ENCODE data around the gene EDC4.
"Not testable (repeated sequence)": the region's sequence is repeated elsewhere in the genome, so short reads cannot be mapped to it uniquely, and the experiment has no call there.

Gene EDC4

GRCh38 chr16:67909056-67909742 lies 36.3 kb downstream of the EDC4 start:
- no peak for DNase-seq

DNA sequence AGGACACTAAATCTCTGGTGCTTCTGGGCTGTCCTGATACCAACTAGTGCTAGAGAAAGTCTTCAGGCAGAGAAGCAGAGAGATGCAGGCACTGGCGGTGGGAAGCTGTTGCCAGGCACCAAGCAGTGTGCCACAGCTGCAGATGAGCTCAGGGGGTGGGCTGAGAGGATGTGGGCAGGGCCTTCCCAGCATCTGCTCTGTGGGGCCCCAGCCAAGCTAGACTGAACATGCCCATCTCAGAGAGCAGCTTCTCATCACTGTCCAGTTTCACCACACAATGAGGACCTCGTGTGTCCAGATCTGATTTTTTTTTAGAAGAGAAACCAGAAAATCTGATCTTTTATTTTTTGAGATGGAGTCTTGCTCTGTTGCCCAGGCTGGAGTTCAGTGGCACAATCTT lies 37.3 kb downstream of the EDC4 start:
- no peak for DNase-seq

GRCh38 chr16:67914758-67915495 lies 42.1 kb downstream of the EDC4 start:
- DNase-seq, result no peak

GRCh38 chr16:67915496-67915769 lies 42.6 kb downstream of the EDC4 start:
- not testable (repeated sequence) for DNase-seq

GRCh38 chr16:67915831-67916723 lies 43.2 kb downstream of the EDC4 start:
- no peak for DNase-seq

DNA sequence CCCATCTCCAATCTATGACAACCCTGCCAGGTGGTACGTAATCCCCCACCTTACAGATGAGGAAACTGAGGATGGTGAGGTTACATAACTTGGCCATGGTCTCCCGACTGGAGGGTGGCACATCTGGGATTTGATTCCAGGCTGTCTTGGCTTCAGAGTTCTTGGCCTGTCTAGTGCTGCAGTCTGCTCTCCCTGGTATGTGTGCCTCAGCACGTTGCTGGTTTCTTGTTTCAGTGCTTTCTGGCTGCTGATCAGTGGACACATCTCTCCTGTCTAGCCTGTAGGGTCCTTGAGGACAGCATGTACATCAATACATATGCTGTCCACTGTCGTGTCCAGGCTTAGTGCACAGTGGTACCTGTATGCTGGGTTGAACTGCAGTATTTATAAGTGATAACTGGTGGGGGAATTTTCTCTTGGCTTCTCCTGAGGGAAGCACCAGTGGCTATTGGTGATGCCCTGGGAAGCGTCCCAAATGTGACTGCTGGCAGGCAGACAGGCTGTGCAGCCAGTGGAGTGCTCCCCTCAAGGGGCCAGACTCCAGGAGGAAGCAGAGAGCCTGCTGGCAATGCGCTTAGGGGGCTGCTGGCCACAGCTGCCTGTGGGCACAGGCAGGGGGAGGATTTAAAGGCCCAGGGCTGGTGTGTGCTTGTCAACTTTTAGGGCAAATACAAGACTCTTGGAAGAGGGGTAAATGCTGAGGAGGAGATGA lies 44.4 kb downstream of the EDC4 start:
- DNase-seq, result no peak

DNA sequence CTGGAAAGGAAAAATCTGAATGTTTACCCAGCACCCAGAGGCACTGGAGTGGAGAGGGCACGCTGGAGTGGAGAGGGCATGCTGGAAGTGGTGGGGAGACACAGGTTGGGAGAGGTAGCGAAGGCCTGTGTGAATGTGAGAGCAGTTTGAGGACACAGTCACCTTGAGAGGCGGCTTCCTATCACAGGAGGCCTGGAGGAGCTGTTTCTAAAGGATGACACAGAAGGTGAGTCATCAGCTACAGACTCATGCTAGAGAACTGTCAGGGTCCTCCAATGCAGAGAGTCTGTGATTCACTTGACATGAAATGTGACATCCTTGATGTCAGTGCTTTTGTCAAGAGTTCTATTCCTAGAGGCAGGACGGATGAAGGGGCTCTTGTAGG lies 45.0 kb downstream of the EDC4 start:
- no peak for DNase-seq

DNA sequence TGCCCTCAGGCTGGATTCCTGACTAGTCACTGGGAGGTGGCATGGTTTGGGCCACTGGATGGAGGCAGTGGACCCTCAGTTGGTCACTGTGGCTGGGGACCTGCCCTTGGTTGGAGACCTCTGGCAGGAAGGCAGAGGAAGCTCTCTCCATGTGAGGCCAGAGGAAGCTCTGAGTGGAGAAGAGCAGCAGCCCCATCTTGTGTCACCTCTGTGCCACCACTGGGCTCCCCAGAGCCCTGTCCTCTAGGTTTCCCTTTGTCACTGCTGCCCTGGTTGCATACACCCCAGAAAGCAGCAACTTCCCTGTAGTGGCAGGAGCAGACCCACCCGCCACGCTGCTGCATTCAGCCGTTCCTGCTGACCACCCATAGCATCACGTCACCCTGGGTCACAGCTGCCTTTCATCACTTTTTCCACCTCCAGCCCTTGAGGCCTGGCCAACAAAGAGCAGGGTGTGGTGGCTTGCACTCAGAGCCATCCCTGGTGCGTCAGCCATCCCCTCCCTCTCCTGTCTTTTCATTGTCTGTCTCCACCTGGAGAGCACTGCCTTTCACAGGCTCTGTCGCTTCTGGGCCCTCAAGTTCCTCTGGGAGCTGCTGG lies 46.9 kb downstream of the EDC4 start:
- DNase-seq, result no peak

- DNase-seq, result no peak
These were observed 49.4 kb downstream of the EDC4 start for GRCh38 chr16:67922221-67922620.

GRCh38 chr16:67922740-67923139 lies 49.9 kb downstream of the EDC4 start:
- DNase-seq, result no peak

GRCh38 chr16:67923414-67924116 lies 50.7 kb downstream of the EDC4 start:
- DNase-seq, result no peak

GRCh38 chr16:67924140-67924906 lies 51.5 kb downstream of the EDC4 start:
- no peak for DNase-seq

DNA sequence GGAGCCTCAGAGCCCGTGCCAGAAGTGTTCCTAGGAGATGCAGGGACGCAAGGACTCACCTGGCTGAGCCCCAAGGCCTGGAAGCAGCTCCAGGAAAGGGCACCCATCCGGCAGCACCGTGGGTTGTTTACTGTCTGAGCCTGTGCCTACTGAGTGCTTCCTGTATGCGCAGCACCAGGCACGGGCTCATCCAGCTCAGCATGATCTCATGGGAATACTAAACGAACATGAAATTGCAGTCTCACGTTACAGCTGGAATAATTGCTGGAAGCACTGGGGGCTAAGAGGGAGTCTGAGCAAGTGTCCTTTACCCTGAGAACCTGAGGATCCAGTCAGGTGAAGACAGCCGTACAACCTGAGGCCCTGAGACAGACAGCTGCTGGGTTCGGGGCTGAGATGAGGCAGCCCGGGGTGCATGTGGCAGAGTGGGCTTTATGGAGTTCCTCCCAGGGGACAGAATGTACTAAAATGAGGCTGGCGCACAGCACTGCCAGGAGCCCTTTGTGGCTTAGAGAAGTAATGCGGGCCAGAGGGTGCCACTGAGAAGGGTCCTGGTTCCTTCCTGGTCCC lies 53.4 kb downstream of the EDC4 start:
- DNase-seq, result no peak

- no peak for DNase-seq
These were observed 54.5 kb downstream of the EDC4 start for GRCh38 chr16:67927131-67927941.

DNA sequence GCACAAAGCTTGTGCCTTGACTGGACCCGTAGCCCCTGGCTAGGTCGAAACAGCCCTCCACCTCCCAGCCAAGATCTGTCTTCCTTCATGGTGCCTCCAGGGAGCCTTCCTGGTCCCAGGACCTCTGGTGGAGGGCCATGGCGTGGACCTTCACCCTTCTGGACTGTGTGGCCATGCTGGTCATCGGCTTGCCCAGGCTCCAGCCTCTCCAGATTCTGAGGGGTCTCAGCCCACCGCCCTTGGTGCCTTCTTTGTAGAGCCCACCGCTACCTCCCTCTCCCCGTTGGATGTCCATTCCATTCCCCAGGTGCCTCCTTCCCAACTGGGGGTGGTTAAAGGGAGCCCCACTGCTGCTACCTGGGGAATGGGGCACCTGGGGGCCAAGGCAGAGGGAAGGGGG lies 55.3 kb downstream of the EDC4 start:
- no peak for DNase-seq

- peak; percentile 49 for DNase-seq
These were observed 55.9 kb downstream of the EDC4 start for GRCh38 chr16:67928561-67929364.

DNA sequence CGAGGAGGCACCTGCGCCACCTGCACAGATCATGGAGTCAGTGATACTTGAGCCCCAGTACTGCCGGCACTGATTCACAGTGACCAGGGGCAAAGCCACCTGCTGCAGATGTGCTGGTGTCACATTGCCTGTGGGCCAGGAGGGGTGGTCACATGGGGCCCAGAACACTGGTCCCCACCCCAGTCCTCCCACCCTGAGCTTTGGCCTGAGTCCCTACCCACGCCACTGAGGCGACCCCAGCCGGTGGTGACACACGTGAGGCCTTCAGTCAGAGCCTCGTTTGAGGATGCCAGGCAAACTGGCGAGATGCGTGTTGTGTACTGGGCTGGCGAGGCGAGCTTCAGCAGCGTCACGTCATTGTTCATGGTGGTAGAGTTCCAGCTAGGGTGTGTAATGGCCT lies 57.3 kb downstream of the EDC4 start:
- no peak for DNase-seq

DNA sequence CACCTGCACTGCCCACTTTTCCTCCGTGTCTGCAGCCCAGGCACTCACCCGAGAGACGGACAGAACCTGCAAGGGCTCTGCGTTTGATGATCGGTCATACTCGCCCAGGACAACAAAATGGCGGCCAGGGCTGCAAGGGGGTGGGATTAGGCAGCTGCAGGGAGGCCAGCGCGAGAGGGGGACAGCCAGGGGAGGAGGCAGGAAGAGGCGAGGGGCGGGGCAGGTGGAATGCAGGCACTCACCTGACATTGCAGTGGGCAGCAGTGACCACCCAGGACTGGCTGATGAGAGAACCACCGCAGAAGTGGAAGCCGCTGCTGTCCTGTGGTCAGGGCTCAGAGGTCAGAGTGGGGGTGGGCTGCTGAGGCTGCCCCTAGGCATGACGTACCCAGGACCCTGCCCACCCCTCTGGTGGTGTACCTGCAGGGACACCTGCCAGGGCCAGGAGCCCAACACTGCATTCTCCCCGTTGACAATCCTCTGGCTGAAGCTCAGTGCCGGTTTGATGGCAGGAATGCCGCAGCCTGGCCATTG lies 57.9 kb downstream of the EDC4 start:
- DNase-seq, result no peak

Data from right kidney (tissue), 1 donor.